Left lung (tissue), 10 donors: ENCODE results near the gene FAM117B. TPM values are rescaled to one million over a fixed set of nuclear protein-coding genes. Genes with fewer than 3 reads are reported as not detected.

ENCODE experiments used
- ATAC-seq: fragments of 200-7000 bp; cut with Tn5 transposase; one replicate; pipeline ENCODE4 v1.9.1; 2020; ENCODE audit warnings: moderate library complexity
- DNase-seq, 4 donors: peaks; one replicate each; pipeline ENCODE4 v3.0.0-alpha.2; 2013 to 2020
- H3K27ac ChIP-seq, 2 donors: fragments of 200-600 bp; sonication (generic) in 1 of 2; one replicate each; pipeline versions ENCODE4 v1.5.0 to v1.8.0; 2020 to 2021
- H3K27me3 ChIP-seq, 2 donors: fragments of 200-600 bp; sonication (generic) in 1 of 2; one replicate each; pipeline versions ENCODE4 v1.5.0 to v1.8.0; 2020 to 2021
- H3K36me3 ChIP-seq, 2 donors: fragments of 200-600 bp; sonication (generic) in 1 of 2; one replicate each; pipeline versions ENCODE4 v1.5.0 to v1.8.0; 2020 to 2021
- H3K4me1 ChIP-seq, 2 donors: fragments of 200-600 bp; one replicate each; pipeline ENCODE4 v1.8.0; 2021
- H3K4me3 ChIP-seq, 2 donors: fragments of 200-600 bp; sonication (generic) in 1 of 2; one replicate each; pipeline versions ENCODE4 v1.5.0 to v1.8.0; 2020 to 2021; ENCODE audit warnings: mild to moderate bottlenecking in 1 of 2
- H3K9me3 ChIP-seq, 2 donors: fragments of 200-600 bp; sonication (generic) in 1 of 2; one replicate each; pipeline versions ENCODE4 v1.5.0 to v1.8.0; 2020 to 2021
- CTCF ChIP-seq, 2 donors: fragments of 200-600 bp; sonication (generic) in 1 of 2; IDR thresholded peaks; one replicate each; pipeline versions ENCODE4 v1.5.0 to v1.8.0; 2021; ENCODE audit warnings: antibody characterized with exemption in 2 of 2
- intact Hi-C, 2 donors: fragments of 100-400 bp; cut with DNase I; formaldehyde crosslinking; loops; one replicate each; pipeline versions ENCODE4 v1.11.2 to v1.14.2; 2022
- polyA plus RNA-seq, 6 donors: library from polyadenylated mRNA; unstranded; fragments of 120-200 nt; gene quantifications; one replicate each; pipeline ENCODE4 v1.2.1, GENCODE V29; 2013; ENCODE audit not compliant: insufficient read length in 6 of 6
- total RNA-seq, 2 donors: library from RNA; stranded (reverse); fragmentation: NEBNext Ultra II Directional; extraction: Animal tissue kit (Norgen Biotek cat#: 25700); gene quantifications; one replicate each; pipeline ENCODE4 v1.2.1, GENCODE V29; 2021
- donor health status: DM: no; HTN: yes; CAD: no.
- donor health status: DM: no; HTN: no; CAD: no.

Gene FAM117B
- total and polyA plus RNA-seq, 8 donors, result 4.9 to 27.4 (median 22.6) TPM

- peaks cover 0 to 16% of the 10 kb centered on the region in 2 donors for H3K9me3 ChIP-seq
- TF ChIP-seq CTCF (IDR thresholded peaks at IDR 0.05), result no peak
- no peaks in the 10 kb centered on the region for H3K27me3 ChIP-seq
- DNase-seq (no peak), ATAC-seq (no peak)
- intact Hi-C loops, result no loop called here
- peaks cover 0 to 14% of the 10 kb centered on the region in 2 donors for H3K36me3 ChIP-seq
- no peak overlapping the region for H3K4me3 ChIP-seq
- H3K27ac ChIP-seq, result no peak overlapping the region
- H3K4me1 ChIP-seq, result no peaks in the 10 kb centered on the region
Observed at GRCh38 chr2:202736826-202737225, 102.1 kb downstream of the FAM117B start.

GRCh38 chr2:202743613-202744012, 108.8 kb downstream of the FAM117B start:
- TF ChIP-seq CTCF (IDR thresholded peaks at IDR 0.05), result no peak
- ATAC-seq, result no peak
- Histone ChIP-seq H3K9me3 (peaks cover 0 to 16% of the 10 kb centered on the region in 2 donors), H3K4me3 (no peak overlapping the region), H3K27me3 (no peaks in the 10 kb centered on the region), H3K36me3 (no peaks in the 10 kb centered on the region), H3K27ac (no peak overlapping the region), H3K4me1 (no peaks in the 10 kb centered on the region)
- intact Hi-C loops, result no loop called here
- no peak for DNase-seq

DNA sequence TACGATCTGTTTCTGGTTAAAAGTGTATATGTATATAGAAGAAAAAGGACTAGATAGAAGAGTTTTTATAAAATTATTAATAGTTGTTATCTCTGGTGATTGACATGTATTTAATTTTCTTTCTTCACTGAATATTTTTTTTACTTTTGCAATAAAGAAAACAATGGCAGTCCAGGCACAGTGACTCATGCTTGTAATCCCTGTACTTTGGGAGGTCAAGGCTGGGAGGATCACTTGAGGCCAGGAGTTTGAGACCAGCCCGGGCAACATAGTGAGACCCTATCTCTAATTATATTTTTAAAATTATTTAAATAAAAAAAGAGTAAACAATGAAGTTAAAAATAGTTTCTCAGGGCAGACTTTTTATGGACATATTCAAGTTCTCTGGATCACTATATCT, 114.7 kb downstream of the FAM117B start:
- no peak overlapping the region for H3K27ac ChIP-seq
- no peaks in the 10 kb centered on the region for H3K4me1 ChIP-seq
- DNase-seq (no peak), ATAC-seq (no peak)
- H3K36me3 ChIP-seq, result no peaks in the 10 kb centered on the region
- no peak overlapping the region for H3K4me3 ChIP-seq
- peaks cover 0 to 2% of the 10 kb centered on the region in 2 donors for H3K9me3 ChIP-seq
- no peaks in the 10 kb centered on the region for H3K27me3 ChIP-seq
- no peak for TF ChIP-seq CTCF (IDR thresholded peaks at IDR 0.05)
- intact Hi-C loops, result no loop called here

- Histone ChIP-seq H3K27ac (no peak overlapping the region), H3K4me1 (no peaks in the 10 kb centered on the region), H3K36me3 (no peaks in the 10 kb centered on the region), H3K4me3 (no peak overlapping the region), H3K27me3 (no peaks in the 10 kb centered on the region), H3K9me3 (no peaks in the 10 kb centered on the region)
- intact Hi-C loops, result no loop called here
- no peak for TF ChIP-seq CTCF (IDR thresholded peaks at IDR 0.05)
- DNase-seq, result no peak
- no peak for ATAC-seq
Observed at GRCh38 chr2:202750763-202751427, 116.1 kb downstream of the FAM117B start.

DNA sequence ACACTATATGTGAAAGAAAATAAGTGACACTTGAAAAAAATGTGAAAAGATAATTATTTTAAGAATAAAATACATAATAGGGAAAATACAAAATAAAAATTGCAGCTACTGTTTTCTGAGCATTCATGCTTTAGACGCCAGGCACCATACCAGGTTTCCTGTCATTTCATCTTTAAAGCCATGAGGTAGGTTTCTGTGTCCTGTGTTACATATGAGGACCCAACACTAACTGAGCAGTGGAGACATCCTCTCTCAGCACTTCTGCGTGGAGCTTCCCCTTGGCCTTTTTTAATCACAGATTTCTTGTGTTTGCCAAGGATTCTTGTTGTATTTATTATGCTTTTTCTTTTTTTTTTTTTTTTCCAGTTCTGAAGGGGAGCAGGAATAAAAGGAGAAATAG, 117.3 kb downstream of the FAM117B start:
- Histone ChIP-seq H3K4me1 (no peaks in the 10 kb centered on the region), H3K27ac (no peak overlapping the region), H3K4me3 (no peak overlapping the region), H3K9me3 (no peaks in the 10 kb centered on the region), H3K27me3 (no peaks in the 10 kb centered on the region), H3K36me3 (peaks cover 0 to under 1% of the 10 kb centered on the region in 2 donors)
- TF ChIP-seq CTCF (IDR thresholded peaks at IDR 0.05), result no peak
- DNase-seq (no peak), ATAC-seq (no peak)
- intact Hi-C loops, result no loop called here
